H1 (cell line): ENCODE data around the gene BMERB1. TPM values are rescaled to one million over a fixed set of nuclear protein-coding genes. Genes with fewer than 3 reads are reported as not detected.

Experiments
- ATF2 ChIP-seq: IDR thresholded peaks from 2 replicates; pipeline ENCODE4 v1.6.1; 2012; ENCODE audit warnings: low read length, inconsistent platforms
- CTCF ChIP-seq, 3 experiments: IDR thresholded peaks; 1 replicate in 2 of 3; 2 replicates in 1 of 3; pipeline versions ENCODE4 v1.5.1 to v1.6.1; 2011; ENCODE audit warnings: low read length in 3 of 3, mild to moderate bottlenecking in 3 of 3, inconsistent platforms in 2 of 3, low read depth in 1 of 3, moderate library complexity in 1 of 3; ENCODE audit not compliant: insufficient read depth in 1 of 3; ENCODE audit errors: control extremely low read depth in 1 of 3
- KDM1A ChIP-seq: fragments of 200-600, 300-600 bp; sonication (generic); IDR thresholded peaks from 2 replicates; pipeline ENCODE4 v1.7.1; 2016; ENCODE audit warnings: mild to moderate bottlenecking, low read length, borderline replicate concordance
- SIRT6 ChIP-seq: IDR thresholded peaks from one replicate; pipeline ENCODE4 v1.7.1; 2012; ENCODE audit warnings: low read length, inconsistent platforms
- TEAD4 ChIP-seq: IDR thresholded peaks from 2 replicates; pipeline ENCODE4 v1.6.1; 2012; ENCODE audit warnings: low read depth, low read length, inconsistent platforms, mixed read lengths
- polyA plus RNA-seq, 7 experiments: library from polyadenylated mRNA; depleted of rRNA in 3 of 7; stranded (reverse) in 5 of 7; unstranded in 2 of 7; fragments of >200 nt in 5 of 7; fragments of 200-250 nt in 2 of 7; gene quantifications; 1 replicate in 5 of 7; 2 replicates in 1 of 7; 4 replicates in 1 of 7; pipeline versions ENCODE4 v1.2.1 to v1.2.3, GENCODE V29; 2011 to 2013; ENCODE audit warnings: missing spikeins in 2 of 7, mixed read lengths in 2 of 7
- total RNA-seq: library from RNA; stranded (reverse); fragmentation: NEBNext Ultra II Directional; extraction: Animal tissue kit (Norgen Biotek cat#: 25700); gene quantifications from 2 replicates; pipeline ENCODE4 v1.2.1, GENCODE V29; 2021
- TF ChIP-seq, protein P1 (sequence below): IDR thresholded peaks from 2 replicates; pipeline ENCODE4 v1.6.1; 2012; ENCODE audit warnings: inconsistent platforms

Gene BMERB1
- total and polyA plus RNA-seq, 2 of the 8 experiments (the other 6 are each of a cell fraction or from before 2014, with no cell fraction given) = 23.5 to 27.1 TPM

DNA sequence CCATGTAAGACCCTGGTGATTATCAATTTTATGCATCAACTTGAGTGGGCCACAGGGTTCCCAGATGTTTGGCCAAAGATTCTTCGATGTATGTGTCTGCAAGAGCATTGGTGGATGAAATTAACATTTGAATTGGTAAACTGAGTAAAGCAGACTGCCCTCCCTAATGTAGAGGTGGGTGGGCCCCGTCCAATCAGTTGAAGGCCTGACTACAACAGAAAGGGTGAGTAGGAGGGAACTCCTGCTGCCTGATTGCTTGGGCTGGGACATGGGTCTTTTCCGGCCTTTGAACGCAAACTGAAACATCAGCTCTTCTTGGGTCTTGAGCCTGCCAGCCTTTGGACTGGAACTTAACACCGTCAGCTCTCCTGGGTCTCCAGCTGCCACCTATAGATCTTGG lies 90.6 kb downstream of the BMERB1 start (continued):
- TF ChIP-seq, protein P1, sequence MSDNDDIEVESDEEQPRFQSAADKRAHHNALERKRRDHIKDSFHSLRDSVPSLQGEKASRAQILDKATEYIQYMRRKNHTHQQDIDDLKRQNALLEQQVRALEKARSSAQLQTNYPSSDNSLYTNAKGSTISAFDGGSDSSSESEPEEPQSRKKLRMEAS = no peak
- no peak for TF ChIP-seq CTCF (IDR thresholded peaks at IDR 0.05; ENCODE audit: control extremely low read depth in 1 of 3, insufficient read depth in 1 of 3, low read depth in 1 of 3, low read length in 3 of 3)
- no peak for TF ChIP-seq KDM1A
- TF ChIP-seq TEAD4 = no peak
- TF ChIP-seq ATF2 = no peak
- TF ChIP-seq SIRT6 = no peak
